ENCODE measurements around the gene RUNX2.

DNA sequence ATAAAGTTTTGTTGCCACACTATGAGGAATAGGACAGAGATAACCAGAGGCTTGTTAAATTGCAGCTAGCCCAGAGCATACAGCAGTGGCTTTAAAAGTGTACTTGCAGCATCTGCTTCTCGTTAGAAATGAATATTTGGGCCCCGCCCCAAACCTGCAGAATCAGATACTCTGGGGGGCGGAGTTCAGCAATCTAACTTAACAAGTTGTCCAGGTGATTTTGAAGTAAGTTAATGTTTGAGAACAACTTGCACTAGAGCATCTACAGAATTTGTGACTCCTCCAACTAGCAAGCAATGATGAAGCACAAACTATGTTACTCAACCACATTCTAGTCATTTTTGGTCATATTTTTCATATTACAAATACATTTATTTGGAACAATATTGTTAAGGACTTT, 60.2 kb downstream of the RUNX2 start:
- TF ChIP-seq POLR2A (IDR thresholded peaks at IDR 0.05; ENCODE audit: low read length) (no peak), GATA1 (IDR thresholded peaks at IDR 0.05; ENCODE audit: low read depth, low read length) (no peak)

Measured in erythroblast (primary cell).